HG03066 (cell line): ENCODE results near the gene TOR4A.

Experiments
- ATAC-seq: cut with Tn5 transposase; IDR thresholded peaks from one replicate; pipeline ENCODE4 v1.9.1; 2021; ENCODE audit warnings: low read depth; ENCODE audit not compliant: unreplicated experiment

TOR4A gene

DNA sequence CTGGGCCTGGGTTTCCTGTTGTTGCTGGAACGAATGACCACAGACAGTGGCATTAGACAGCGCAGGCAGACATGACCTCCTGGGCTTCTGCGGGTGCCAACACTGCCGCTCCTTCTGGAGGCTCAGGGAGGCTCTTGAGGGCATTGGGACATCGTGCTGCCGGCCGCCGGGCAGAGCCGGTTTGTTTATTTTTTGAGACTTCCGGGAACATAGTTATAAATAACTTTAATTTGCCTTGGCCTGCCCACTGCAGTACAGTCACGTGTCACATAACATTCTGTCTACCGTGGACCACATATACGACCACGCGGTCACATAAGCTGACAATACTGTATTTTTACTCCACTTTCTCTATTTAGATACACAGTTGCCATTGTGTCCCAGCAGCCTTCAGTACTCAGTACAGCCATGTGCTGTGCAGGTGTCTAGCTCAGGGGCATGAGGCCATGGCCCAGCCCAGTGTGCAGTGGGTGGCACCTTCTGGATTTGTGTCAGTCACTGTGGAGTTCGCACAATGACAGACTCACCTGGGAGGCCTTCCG, 8.2 kb upstream of the TOR4A start:
- no peak for ATAC-seq

DNA sequence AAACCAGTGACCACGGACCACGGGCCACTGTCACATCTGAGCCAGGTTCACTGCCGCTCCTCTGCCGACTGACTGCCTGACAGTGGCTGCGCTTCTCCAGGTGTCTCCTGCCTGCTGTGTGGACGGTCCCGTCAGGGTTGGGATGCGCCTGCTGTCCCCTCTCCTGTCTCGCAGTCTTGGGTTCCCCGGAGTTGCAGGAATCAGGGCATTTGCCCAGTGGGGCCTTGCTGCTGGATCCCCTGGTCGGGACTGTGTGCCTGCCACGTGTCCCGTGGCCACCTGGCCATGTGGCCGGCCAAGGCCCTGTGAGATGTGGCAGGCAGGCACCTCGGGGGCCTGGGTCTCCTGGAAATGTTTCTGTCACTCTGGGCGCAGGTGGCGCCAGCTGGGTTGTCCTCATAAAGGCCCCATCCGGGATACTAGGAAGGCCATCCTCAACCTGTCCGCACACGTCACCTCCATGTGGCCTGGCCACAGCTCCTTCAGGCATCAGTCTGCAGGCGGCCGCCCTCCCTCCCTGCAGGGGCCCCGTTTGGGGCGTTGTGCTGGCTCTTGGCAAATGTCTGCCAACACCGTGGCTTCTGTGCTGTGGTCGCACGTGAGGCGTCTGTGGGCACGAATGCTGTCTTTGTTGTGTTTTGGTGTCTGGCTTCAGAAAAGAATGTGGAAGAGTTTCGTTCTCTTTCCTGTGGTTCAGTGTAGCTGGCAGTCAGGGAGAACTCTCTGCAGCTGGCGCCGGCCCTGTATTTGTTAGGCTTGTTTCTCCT, 6.4 kb upstream of the TOR4A start:
- ATAC-seq, result no peak

GRCh38 chr9:137271696-137272076, 5.8 kb upstream of the TOR4A start:
- ATAC-seq, result no peak

GRCh38 chr9:137272241-137273094, 5.1 kb upstream of the TOR4A start:
- ATAC-seq, result no peak

DNA sequence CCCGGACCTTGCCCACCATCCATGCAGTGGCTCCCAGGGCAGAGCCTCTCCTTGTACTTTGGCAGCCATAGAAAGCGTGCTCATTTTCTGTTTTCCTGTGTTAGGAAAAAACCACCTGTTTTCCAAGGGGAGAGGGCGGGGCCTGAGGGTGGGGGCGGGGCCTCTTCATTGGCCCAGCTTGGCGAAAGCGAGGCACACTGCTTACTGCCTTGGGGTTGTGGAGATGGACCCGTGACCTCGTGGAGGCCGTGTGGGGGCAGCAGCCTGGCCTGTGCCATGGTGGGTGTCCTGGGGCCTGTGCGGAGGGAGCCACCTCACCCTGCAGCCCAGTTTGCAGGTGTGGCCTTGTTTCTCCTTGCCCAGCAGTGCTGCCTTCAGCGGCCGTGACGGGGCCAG, 4.4 kb upstream of the TOR4A start:
- ATAC-seq, result no peak

- ATAC-seq, result no peak
Observed at GRCh38 chr9:137273611-137274320, 3.8 kb upstream of the TOR4A start.

GRCh38 chr9:137275203-137275587, 2.3 kb upstream of the TOR4A start:
- ATAC-seq, result no peak

- no peak for ATAC-seq
Observed at GRCh38 chr9:137275588-137276472, 1.7 kb upstream of the TOR4A start.

GRCh38 chr9:137276473-137277328, 825 bp upstream of the TOR4A start:
- ATAC-seq, result no peak

DNA sequence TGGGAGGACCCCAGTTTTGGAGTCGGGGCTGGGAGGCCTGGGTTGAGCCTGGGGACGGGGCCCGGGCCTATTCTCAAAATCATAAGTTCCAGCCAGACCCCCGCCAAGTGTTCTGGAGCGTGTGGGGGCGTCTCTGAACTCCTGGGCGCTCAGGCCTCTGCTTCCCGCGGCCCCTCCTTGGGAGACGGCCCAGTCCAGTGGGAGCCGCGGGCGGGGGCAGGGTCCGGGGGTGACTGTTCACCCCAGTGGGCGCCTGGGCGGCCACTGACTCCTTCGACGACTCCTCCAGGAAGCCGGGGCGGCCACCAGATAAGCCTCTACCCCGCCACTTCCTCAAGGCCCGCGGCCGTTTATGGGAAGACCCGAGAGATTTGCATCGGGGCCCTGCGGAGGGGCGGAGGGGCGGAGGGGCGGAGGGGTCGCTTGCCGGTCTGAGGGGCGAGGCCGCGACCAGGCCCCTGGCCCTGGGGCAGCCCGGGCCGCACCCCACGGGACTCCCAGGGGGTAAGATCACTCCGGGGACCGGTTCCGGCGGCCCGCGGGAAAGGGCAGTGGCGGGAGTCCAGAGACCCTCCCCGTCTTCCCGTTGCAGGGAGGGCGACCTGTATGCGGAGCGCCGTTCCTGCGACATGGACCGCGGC, 655 bp downstream of the TOR4A start:
- ATAC-seq, result no peak

GRCh38 chr9:137278721-137279711, 1.5 kb downstream of the TOR4A start:
- no peak for ATAC-seq

GRCh38 chr9:137279741-137280473, 2.4 kb downstream of the TOR4A start:
- ATAC-seq, result no peak

DNA sequence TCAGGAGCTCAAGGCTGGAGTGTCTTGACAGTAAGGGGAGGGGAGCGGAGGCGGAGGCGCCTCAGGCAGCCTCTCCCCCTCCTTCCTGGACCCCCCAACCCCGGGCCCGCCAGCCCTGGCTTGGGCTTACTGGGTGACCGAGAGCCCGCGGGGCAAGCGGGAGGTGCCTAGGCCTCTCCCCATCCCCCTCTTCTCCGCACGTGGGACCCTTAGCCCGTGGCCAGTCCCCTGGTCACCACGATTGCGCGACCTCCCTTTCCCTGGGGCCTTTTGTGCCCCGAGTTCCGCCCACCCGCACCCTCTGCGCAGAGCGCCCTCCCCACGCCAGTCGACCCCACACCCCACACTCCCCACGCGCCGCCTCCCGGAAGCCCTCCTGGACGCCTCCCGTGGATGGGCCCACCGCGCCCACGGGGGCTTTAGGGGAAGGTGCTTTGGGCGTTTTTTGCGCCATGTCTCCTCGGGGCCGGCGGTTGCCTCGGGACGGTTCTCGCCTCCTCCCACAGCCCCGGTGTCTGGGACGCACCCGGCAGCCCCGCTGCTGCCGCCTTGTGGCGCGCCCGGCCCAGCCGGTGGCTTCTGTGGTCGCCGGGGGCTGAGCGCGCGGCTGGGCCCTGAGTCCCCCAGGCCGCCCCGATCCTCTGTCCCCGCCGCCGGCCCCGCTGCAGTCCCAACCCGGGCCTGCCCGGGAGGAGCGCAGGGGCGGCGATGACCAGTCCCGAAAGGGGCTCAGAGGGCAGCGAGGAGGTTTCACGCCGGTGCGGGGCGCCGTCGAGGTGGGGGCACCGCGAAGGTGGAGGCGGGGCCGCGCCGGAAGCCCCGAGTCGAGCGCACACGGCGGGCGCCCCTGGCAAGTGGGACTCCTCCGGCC, 3.2 kb downstream of the TOR4A start:
- no peak for ATAC-seq

GRCh38 chr9:137281345-137282116, 4.0 kb downstream of the TOR4A start:
- no peak for ATAC-seq

GRCh38 chr9:137286975-137287383, 9.5 kb downstream of the TOR4A start:
- no peak for ATAC-seq
